ENCODE measurements around the gene GHITM.

GHITM gene

GRCh38 chr10:84201244-84201606 lies 61.9 kb downstream of the GHITM start:
- no peak for DNase-seq

- no peak for DNase-seq
Observed at GRCh38 chr10:84201682-84202081, 62.4 kb downstream of the GHITM start.

- no peak for DNase-seq
Observed at GRCh38 chr10:84202349-84202748, 63.0 kb downstream of the GHITM start.

Measured in C1 segment of cervical spinal cord (tissue), 14 donors.